ENCODE measurements around the gene KRT73.

Gene KRT73

DNA sequence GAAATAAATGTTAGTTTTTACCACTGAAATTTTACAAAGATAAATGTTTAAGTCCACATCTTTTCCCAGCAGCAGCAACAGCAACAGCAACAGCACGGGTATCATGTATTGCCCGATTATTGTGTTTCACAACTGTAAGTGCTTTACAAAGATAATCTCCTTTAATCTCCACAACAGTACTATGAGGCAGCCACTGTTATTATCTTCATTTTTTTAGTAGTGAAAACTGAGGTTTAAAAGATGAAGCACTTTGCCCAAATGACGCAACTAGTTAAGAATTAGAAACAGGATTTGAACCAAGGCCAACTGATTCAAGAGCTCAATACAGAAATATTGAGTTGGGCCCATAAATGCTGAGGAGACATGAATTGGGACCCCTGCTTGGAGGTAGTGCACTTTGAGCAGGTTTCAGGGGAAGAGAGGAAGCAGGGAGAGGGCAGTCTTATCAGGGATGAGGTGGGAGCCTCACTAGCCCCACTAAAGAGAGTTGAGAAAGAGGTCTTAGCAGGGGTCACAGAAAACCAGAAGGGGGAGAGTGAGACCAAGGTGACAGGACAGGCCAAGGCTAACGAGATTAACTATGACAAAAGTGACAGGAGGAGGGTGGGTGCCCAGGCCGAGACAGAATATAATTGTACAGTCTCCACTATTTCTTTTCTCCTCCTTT, 18.4 kb upstream of the KRT73 start:
- no peaks in the 10 kb centered on the region for H3K9me3 Mint-ChIP-seq
- H3K4me1 Mint-ChIP-seq, result no peaks in the 10 kb centered on the region
- H3K4me3 Mint-ChIP-seq, result no peak overlapping the region
- TF ChIP-seq, protein P1, sequence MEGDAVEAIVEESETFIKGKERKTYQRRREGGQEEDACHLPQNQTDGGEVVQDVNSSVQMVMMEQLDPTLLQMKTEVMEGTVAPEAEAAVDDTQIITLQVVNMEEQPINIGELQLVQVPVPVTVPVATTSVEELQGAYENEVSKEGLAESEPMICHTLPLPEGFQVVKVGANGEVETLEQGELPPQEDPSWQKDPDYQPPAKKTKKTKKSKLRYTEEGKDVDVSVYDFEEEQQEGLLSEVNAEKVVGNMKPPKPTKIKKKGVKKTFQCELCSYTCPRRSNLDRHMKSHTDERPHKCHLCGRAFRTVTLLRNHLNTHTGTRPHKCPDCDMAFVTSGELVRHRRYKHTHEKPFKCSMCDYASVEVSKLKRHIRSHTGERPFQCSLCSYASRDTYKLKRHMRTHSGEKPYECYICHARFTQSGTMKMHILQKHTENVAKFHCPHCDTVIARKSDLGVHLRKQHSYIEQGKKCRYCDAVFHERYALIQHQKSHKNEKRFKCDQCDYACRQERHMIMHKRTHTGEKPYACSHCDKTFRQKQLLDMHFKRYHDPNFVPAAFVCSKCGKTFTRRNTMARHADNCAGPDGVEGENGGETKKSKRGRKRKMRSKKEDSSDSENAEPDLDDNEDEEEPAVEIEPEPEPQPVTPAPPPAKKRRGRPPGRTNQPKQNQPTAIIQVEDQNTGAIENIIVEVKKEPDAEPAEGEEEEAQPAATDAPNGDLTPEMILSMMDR (IDR thresholded peaks at IDR 0.05; ENCODE audit: unreplicated experiment in 3 of 3), result no peak
- H3K36me3 Mint-ChIP-seq (ENCODE audit: low read depth), result no peaks in the 10 kb centered on the region
- peaks cover 14% of the 10 kb centered on the region for H3K27me3 Mint-ChIP-seq (ENCODE audit: low read depth)
- H3K27ac Mint-ChIP-seq, result no peak overlapping the region

DNA sequence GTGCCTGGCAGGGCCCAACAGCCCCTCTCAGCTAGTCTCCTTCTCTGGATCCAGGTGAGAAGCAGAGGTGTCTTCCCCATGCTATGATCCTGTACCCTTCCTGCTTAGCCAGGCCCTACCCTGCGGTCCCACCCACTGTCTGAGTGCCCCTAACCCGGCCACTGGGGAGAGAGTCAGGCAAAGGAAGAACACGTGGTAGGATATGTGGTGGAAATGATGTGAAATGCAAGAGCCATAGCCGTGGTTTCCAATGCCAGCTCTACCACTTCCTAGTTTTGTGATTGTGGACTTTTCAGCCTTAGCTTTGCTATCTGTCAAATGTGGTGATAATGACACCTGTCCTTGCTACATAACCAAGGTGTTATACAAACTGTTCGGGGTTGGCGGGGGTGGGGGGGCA, 17.8 kb upstream of the KRT73 start:
- H3K4me1 Mint-ChIP-seq, result no peaks in the 10 kb centered on the region
- no peaks in the 10 kb centered on the region for H3K36me3 Mint-ChIP-seq (ENCODE audit: low read depth)
- no peak overlapping the region for H3K27ac Mint-ChIP-seq
- peaks cover 11% of the 10 kb centered on the region for H3K27me3 Mint-ChIP-seq (ENCODE audit: low read depth)
- H3K4me3 Mint-ChIP-seq, result no peak overlapping the region
- H3K9me3 Mint-ChIP-seq, result no peaks in the 10 kb centered on the region
- TF ChIP-seq, protein P1 (IDR thresholded peaks at IDR 0.05; ENCODE audit: unreplicated experiment in 3 of 3), result no peak

DNA sequence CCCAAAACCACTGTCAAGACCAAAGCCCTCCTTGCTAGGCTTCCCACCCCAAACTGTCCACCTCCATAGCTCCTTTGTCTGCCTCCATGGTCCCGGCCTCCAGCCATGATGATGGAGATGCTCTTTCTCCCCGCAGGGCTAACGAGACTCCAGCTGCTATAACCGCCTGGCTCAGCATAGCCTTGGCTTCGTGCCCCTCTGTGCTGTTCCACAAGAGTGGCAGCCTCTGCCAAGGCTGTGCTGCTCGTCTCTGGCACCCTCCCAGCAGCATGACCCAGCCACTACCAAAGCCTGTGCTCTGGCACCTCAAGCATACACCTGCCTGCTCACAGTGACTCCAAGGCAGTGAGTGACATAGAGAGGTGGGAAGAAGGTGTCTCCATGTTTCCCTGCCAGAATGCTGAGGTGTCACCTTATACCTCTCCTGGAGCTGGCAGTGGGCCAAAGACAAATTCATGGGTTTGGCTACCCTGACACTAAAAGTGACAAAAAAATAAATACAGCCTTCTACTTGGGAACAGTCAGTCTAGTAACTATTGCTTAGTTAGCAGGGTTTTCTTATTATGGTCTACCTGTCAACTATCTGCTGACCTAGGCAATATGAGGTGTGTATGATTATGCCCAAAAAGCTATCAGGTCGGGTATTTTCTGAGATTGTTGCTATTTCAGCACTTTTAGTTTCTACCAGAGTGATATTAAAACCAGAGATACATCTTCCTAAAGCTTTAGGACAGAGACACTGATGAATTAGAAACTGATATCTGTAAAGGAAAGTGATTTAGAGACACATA, 16.1 kb upstream of the KRT73 start:
- TF ChIP-seq, protein P1 (IDR thresholded peaks at IDR 0.05; ENCODE audit: unreplicated experiment in 3 of 3), result no peak
- no peaks in the 10 kb centered on the region for H3K4me1 Mint-ChIP-seq
- H3K27me3 Mint-ChIP-seq (ENCODE audit: low read depth), result peaks cover 8% of the 10 kb centered on the region
- H3K9me3 Mint-ChIP-seq, result no peaks in the 10 kb centered on the region
- H3K36me3 Mint-ChIP-seq (ENCODE audit: low read depth), result no peaks in the 10 kb centered on the region
- H3K4me3 Mint-ChIP-seq, result no peak overlapping the region
- H3K27ac Mint-ChIP-seq, result no peak overlapping the region

DNA sequence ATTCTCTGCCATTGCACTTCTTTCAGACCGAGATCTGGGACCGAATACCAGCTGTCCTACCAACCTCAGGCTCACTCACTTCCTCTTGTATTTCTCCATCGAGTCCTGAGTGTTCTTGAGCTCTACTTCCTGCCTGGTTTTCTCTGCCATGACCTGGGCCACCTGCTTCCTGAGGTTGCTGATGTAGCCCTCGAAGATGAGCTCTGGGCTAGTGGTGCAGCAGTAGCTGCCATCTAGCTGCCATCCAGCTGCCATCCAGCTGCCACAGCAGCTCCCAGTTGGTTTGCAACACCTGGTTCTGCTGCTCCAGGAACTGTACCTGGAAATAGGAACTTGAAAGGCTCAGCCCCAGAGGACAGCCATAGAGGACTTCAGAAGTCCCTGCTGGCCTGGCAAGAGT, 15.0 kb upstream of the KRT73 start:
- H3K4me1 Mint-ChIP-seq, result no peaks in the 10 kb centered on the region
- no peak overlapping the region for H3K4me3 Mint-ChIP-seq
- H3K9me3 Mint-ChIP-seq, result no peaks in the 10 kb centered on the region

DNA sequence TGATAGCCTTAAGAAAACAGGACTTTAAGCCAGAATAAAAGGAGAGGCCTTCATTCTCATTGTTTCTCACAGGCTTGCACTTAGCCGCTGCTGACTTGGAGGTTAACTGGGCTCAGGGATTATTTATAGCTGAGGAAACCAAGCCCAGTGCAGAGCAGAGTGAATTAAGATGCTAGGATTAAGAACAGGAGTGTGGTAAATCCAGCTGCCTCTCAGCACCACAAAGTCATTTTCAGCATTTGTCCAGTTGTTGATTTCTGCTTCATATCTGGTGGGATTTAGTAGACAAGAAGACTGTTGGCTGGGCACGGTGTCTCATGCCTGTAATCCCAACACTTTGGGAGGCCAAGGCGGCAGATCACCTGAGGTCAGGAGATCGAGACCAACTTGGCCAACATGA, 14.3 kb upstream of the KRT73 start:
- no peaks in the 10 kb centered on the region for H3K4me1 Mint-ChIP-seq

More for the DNA sequence above, 15.0 kb upstream of the KRT73 start:
- no peak overlapping the region for H3K27ac Mint-ChIP-seq
- H3K27me3 Mint-ChIP-seq (ENCODE audit: low read depth), result peaks cover 11% of the 10 kb centered on the region
- TF ChIP-seq, protein P1 (IDR thresholded peaks at IDR 0.05; ENCODE audit: unreplicated experiment in 3 of 3), result no peak
- no peaks in the 10 kb centered on the region for H3K36me3 Mint-ChIP-seq (ENCODE audit: low read depth)

More for the DNA sequence above, 14.3 kb upstream of the KRT73 start:
- Mint-ChIP-seq H3K27me3 (ENCODE audit: low read depth) (peaks cover 12% of the 10 kb centered on the region), H3K36me3 (ENCODE audit: low read depth) (no peaks in the 10 kb centered on the region), H3K4me3 (no peak overlapping the region), H3K9me3 (no peaks in the 10 kb centered on the region), H3K27ac (no peak overlapping the region)
- TF ChIP-seq, protein P1 (IDR thresholded peaks at IDR 0.05; ENCODE audit: unreplicated experiment in 3 of 3), result no peak

Data from nephron (organoid).